ENCODE data around the gene ANTXR2.

Gene ANTXR2

DNA sequence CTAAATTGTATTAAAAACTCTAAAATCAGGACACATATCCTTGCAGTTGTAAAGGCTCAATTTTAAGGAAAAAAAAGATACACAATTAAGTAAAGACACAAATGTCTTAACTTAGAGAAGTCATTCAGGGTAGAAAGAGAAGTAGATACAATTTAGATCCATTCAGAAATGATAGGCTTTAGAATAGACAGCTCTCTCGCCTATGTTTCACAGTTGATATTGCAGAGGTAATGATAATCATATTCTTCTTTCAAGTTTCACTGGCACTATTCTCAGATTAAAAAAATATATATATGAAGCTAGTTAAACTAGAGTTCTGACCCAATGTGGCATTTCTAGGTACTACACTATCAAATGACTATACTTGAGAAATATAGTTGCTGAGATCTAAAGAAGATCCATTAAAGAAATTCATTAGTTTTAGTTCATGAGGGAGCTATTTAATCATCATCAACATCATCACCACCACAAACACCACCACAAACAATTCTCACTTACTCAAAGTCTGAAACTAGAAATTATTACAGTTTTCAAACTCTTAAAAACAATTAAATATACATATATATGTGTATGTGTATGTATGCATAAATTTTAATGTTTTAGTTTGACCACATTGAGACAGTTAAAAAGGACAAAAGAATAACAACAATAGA, 93.1 kb downstream of the ANTXR2 start:
- DNase-seq, result no peak

DNA sequence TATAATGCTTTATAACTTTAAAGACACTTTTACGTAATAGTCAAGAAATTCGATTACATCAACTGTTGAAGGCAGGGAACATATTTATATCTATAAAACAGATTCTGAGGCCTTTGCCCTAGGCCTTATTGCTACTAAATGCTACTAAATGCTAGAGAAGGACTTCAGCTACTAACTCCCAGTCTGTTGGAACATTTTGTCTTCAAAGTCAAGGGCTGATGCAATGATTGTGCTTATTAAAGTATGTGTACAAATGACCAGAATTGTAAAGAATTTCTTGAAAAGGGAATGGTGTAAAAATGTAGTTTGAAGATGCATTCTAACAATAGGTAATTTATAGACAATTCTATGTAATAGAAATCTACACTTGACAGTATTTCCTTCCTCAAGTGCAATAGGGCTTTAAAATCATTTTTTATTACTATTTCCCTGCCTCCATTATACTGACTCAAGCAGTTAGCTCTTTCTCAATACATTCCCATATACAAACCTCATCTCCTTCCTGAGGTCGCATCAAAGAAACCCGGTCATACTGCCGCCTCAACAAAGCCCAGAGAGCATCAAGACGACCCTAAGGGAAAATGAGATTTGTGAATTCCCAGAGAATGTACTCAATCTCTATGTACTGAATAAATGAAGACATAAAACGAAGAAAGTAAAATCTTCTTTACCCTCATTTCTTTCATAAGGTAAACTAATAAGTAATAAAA, 95.7 kb downstream of the ANTXR2 start:
- no peak for DNase-seq

DNA sequence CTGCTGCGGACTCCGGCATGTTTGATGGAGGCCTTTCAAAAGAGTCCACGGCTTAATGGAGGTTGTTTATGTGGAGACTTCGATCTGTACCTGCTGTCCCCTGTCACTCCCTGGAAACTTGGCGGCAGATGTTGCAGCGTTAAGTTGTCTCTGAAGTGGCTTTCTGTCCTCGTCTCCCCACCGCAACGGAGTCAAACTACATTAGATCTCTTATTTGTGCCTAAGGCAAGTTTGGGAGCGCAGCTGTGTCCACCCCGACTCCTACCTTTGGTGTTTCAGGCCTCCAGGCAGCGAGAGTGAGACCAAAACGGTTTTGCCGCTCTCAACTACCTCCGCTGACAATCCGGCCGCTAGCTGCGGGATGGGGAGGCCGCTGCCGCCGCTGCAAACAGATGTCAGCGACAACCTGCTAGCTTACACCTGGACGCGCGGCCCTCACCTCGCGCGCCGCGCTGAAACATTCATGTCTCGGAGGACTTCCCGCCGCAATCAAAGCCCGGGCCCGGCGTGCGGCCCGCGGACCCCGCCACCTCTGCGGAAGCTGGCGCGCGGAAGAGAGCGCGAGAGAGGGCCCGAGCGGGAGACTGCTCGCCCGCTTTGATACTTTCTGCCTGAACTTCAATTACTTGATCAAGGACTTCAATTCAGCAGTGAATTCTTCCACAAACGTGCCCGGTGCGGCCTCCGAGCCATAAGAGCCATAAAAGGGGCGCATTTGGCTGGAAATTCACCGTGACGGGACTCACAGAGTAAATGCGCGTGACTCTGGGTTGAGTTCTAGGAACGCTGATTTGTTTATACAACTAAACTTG, 108.4 kb downstream of the ANTXR2 start:
- peak; percentile 79 for DNase-seq

DNA sequence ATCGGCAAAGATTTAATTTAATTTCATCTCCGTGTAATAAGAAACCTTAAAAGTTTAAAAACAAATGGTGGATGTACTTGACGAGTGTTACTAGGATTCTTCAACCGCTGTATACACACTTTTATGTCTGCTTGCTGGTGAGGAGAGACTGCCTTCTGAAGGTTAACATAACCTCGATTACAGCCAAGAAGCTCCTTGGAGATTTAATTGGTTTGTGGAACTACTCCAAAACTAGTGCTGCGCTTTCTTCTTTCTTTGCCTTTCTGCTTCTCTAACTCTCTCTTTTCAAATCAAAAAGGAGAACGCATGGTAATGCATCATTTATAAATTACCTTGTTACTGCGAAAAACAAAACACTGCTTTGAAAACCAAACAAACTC, 109.0 kb downstream of the ANTXR2 start:
- DNase-seq, result no peak

DNA sequence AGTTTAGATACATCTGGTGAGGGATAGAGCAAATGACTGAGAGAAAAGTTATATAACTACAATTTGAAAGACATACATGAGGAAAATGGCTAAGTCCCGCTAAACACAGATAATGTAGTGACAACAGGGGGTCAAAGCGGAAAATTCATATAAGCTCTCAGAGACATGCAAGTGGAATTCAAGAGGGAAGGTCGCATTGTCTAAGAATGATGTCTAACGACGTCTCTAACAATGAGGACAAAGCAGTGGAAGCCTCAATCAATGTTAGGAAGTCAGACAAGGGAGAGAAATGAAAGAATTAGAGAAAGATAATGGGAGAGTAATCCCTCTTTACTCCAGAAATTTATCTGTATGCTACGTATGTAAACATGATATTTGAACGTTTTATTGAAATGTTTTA, 113.4 kb downstream of the ANTXR2 start:
- DNase-seq, result no peak

DNA sequence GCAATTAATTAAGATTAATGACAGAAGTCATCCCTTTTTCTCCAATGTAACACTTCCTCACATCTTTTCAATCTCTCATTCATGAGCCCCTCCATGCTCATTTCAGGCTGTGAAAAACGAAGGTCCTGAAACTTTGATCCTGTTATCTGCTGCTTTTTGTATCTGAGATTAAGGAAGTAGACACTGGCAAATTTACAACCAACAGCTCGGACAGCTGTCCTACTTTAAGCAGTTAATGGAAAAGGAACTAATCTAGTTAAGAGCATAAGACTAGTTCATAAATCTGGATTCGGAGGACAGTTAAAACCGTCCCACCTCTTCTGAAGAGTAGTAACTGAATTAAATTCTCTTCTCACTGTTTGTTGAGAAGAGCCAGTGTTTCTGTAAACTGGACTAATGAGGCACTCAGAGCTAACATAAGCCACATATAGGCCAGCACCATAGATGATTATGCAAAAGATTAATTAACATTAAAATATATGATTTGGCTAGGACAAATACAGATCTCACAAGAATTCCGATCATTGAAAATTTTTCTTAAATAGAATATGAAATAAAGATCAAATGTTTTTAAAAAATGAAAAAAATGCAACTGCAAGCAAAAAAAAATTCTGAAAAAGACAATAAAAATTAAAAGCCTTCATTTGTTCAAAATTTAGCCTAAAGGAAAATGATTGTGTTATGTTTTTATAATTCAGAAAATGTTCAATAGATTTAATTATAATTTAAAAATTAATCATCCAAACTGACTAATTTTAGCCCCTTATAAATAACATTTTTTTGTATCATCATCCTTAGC, 114.4 kb downstream of the ANTXR2 start:
- no peak for DNase-seq

DNA sequence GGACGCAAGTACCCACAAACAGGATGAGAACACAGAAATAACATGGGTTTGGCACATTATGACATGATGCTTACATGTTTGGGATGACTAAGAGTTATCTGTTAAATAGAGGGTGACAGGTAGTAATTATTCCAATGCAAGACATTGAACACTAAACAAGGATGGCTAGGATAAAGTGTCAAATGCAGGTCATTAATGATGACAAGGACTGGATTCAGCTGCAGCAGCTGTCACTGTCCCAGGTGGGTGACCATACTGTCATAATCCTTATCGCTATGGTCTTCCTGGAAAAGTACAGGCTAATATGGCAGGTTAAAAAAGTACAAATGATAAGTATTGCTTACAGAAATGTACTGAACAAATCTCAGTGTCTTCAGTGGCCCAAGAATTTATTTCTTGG, 123.9 kb downstream of the ANTXR2 start:
- no peak for DNase-seq

DNA sequence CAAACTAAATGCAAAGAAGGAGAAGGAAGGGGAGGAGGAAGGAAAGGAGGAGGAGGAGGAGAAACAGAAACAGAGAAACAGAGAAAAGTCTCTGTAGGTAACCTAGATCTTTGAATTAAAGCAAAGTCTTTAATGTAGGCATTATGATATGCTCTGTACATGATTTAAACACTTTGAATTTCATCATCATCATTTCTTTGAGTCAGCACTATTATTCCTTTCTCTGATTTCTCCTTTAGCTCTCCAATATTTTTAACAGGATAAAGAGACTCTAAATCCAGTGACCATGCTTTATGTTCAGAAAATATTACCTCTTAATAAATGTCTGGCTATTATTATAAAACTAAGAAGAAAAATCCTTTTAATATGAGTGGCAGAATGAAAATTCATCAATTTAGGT, 124.3 kb downstream of the ANTXR2 start:
- no peak for DNase-seq

DNA sequence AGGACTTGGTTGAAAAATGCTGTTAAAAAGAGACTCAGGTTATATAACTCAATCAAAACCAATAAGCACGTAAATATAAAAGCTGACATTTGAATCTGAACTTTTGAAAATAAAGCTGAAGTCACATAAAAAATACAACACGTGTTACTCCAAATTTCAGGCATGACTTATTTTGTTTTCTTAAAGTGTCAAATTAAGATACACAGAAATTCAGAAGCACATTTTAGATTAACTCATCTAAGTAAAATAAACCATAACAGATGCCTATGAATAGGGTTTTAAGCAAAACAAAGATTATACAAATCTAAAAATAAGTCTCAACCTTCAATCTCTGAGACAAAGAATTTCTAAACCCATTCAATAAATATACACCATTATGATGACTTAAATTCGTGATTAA, 124.8 kb downstream of the ANTXR2 start:
- DNase-seq, result no peak

DNA sequence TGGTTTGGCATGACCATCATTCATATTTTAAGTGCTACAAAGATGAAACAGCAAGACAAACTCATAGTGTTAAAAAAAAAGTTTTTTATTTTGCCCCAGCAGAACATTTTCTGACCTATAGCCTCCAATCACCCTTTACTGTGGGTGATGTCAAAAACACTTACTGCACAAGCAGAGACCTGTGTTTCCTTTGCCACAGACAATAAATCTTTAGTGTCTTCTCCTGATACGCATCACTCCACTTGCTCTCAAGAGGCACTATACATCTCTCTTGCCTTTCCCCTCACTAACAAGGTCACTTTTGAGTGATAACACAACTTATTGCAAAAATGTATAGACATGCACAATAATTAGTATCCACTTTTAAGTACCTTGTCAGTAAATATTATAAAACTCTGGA, 125.6 kb downstream of the ANTXR2 start:
- DNase-seq, result no peak

DNA sequence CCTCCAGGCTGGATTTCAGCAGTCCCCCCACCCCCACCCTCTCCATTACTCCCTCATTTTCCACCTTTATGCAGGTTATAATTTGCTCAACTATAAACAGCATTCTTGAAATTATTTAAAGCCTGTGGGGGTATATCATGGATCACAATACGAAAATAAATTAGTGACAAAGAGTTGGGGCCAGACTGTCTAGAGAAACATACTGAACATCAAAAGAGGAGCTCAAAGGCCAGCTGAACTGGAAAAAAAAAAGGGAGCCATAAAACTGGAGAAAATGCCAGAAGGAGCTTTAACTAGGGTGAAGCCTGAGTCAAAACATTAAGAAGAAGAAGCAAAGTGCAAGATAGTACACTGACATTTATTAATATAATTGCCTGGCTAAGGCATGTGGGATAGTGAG, 137.8 kb downstream of the ANTXR2 start:
- DNase-seq, result no peak

DNA sequence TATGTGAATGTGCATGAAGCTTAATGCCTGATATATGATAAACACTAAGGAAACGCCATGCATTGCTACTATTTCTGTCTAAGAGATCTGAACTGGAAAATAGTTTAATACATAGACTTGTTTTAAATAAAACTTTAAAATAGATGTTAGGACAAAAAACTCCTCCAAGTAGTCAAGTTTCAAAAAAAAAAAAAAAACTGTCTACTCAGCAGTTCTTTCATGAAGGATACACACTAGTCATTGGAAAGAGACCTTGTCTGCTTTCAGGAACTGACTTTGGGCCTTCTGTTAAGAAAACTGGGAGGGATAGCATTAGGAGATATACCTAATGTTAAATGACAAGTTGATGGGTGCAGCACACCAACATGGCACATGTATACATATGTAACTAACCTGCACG, 138.4 kb downstream of the ANTXR2 start:
- DNase-seq, result no peak

DNA sequence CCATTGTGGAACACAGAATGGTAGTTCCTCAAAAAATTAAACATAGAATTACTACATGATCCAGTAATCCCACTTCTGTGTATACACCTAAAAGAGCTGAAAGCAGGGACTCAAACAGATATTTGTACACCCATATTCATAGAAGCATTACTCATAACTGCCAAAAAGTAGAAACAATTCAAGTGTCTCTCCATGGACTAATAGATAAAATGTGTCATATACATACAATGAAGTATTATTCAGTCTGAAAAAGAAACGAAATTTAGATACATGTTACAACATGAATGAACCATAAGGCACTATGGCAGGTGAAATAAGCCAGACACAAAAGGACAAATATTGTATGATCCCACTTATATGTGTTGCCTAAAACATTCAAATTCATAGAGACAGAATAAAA, 145.1 kb downstream of the ANTXR2 start:
- no peak for DNase-seq

DNA sequence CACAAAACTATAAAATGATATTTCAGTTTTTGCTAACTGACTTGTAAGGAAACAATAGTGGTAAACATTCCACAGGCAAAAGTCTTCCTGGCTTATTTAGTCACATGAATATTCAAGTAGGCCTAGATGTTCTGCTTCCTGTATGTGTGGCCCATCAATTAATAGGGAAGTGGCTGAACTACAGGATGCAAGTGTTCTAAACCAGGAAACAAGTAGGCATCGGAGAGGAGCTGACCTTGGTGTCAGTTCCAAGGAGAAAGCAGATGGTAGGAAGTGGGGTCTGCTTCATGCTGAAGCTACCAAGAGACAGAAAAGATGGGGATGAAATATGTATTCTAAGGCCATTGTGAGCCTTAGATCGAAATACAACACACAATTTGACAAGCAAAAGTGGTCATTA, 149.7 kb downstream of the ANTXR2 start:
- no peak for DNase-seq

DNA sequence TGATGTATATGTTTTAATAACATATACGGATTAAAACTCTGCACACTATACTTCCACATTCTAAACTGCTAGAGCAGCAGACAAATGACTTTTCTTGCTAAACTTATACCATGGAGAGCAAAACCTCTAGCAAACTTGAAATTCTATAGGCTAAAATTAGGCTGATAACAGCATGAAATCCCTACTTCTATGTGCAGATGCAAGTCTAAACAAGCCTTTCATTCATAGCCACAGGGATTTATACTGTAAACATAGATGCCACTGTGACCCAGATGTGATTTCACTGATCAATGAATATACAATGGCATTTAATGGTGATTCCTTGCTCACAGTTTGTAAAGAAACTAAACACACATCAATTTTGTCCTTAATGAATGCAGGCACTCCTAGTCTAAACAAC, 151.0 kb downstream of the ANTXR2 start:
- DNase-seq, result no peak

DNA sequence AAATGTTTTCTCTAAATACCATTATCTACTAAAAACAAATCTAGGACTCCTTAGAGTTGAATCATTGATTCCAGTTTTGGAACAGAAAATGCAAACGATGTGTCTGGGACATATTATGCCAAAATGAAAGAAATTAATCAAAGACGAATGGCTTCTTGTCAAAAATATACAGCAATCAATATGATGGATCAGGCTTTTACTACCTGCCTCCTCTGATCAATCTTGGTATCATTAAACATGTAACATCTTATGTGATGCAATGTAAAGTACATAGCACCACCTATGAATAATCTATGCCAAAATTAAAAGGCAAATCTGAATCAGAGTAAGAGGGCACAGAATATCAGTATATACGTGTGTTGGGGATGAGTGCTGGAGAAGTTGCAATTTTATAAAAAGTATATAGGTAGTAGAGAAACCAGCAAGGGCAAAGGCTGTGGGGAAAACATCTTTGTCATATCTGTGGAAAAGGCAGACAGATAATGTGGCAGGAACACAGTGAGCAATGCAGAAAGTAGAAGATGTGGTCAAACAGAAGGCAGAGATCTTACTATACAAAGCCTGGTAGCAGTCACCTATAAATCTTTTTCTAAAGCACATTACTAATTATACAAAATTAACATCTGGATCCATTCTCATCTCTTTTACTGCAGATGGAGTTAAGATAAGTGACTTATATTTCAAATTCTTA, 152.7 kb downstream of the ANTXR2 start:
- DNase-seq, result no peak

DNA sequence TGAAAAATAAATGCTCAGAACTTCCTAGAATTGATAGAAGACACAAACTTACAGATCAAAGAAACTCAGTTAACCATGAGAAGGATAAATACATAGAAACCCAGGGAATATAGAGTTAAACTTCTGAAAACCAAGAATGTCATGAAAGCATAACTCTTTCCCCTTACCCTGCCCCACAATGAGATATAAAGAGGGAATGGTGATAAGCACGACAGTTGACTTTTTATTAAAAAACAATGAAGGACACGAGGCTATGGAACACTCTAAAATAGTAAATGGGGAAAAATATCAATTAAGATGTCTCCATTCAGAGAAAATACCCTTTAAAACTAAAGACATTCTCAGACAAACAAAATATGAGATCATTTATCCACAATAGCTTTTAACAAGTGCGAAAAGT, 154.7 kb downstream of the ANTXR2 start:
- DNase-seq, result no peak

DNA sequence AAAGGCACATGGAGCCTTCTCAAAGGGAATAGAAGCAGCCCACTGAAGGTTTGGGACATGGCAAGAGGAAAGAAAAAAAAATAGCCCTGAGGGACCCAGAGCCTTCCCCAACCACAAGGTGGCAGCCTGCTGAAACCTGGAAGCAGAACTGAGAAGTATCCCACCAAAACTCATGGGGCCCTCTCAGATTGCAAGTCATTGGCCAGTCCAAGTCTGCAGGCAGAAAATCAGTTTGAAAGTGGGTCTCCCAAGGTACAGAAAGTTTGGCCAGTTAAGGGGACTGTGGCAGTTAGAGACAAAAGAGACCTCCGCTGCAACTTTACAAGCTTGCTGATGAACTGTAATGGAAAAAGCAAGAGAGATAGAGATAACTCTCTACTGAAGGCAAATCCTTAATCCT, 155.8 kb downstream of the ANTXR2 start:
- peak; percentile 78 for DNase-seq

DNA sequence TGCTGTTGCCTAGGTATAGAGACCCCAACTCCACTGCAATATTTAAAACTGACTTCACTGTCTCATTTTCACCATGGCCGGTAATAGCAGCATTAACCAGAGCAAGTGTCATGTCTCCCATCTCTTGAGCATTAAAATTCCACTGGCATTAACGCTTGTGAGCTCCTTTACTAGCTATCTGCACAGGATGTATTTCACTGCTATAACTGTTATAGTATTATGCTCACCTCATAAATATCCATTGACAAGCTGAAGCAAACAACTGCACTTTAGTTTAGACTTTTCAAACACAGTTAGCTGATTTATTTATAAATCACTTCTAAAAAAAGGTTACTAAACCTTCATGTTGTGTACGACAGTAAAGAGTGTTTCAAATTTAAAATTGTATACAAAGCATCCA, 157.8 kb downstream of the ANTXR2 start:
- no peak for DNase-seq

DNA sequence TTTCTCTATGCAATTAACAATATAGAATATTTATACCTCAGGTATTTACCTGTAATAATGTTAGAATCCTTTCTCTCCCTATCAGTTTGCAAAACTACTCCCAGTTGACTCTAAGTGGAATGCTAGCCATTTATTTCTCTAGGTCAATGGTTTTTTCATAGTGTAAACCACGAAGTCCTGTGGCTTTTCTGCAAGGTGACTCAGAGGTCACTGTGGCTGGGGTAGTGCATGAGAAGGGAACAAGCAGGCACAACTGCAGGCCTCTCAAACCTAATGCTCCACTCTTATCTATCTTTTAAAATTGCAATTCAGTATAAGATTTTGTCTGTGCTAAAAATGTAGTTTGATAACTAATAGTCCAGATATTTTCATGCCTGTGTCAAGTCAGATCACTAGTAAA, 159.4 kb downstream of the ANTXR2 start:
- DNase-seq, result peak; percentile 59

DNA sequence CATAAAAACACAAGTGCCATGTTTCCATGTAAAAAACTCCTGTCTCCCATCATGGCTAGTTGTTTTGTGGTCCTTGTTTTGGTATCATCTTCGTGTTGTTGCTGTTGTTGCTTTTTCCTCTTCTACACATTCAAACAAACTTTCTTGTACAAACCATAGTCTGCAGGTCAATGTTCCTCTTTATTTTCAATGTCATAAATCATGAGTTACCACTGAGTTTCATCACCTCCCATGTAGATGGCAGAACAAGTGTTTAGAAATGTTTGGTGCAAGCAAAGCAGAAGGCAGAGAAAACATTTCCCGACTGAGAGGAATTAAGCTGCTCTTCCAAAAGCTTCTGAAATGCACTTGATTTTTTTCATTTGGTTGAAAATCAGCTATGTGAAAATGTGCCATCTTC, 166.0 kb downstream of the ANTXR2 start:
- DNase-seq, result no peak

DNA sequence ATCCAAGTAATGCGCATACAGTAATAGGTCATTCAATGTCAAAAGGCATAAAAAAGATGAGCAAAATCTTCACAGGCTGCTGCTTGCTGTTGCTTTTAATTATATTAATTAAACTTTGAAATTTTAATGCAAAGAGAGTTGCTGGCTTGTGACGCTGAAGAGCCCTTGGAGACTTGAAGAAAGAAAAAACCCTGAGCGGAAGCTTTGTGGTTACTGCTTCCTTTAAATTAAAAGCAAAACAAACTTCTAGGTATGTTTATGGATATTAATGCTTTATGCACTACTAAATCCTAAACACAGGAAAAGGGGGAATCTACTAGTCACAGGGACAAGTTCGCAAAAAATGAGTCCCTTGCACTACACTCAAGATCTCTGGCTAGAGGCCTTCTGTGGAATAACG, 166.7 kb downstream of the ANTXR2 start:
- DNase-seq, result no peak

DNA sequence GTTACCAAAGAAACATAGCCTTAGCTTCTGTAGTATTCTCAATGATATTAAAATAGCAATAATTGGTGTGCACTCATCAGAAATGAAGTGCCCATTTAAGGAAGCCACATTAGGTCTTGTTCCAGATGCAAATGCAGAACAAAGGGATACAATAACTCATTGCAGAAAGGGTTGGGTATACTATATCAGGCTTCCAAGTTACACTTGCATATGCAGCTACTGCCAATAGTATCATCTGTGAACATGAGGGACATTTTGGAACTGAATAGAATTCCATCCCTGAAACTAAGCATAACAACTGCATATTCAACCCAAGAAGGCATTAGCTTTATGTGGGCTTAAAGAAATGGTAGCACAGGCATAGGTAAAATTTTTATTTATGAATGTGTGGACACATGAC, 167.8 kb downstream of the ANTXR2 start:
- DNase-seq, result no peak

Measured in islet precursor cell (in vitro differentiated cells).